ENCODE measurements around the gene FRS2. TPM values are rescaled to one million over a fixed set of nuclear protein-coding genes. Genes with fewer than 3 reads are reported as not detected.

The FRS2 gene
- total and polyA plus RNA-seq, 2 donors from 2014 or later, result 4.6 to 31.4 TPM

- Histone ChIP-seq H3K4me3 (ENCODE audit: low read length in 3 of 3) (peak overlapping the region; percentile 78 to 93 (median 90)), H3K27me3 (ENCODE audit: control insufficient read depth, insufficient read depth, low read length) (no peaks in the 10 kb centered on the region), H3K9ac (ENCODE audit: low read length in 3 of 3) (peak overlapping the region; percentile 8 to 87 (median 43)), H3K9me3 (ENCODE audit: control insufficient read depth in 2 of 3, insufficient read depth in 1 of 3, low read length in 3 of 3) (no peaks in the 10 kb centered on the region), H3K36me3 (ENCODE audit: control insufficient read depth in 2 of 3, insufficient read depth in 3 of 3, low read length in 3 of 3) (no peaks in the 10 kb centered on the region), H3K27ac (ENCODE audit: low read depth in 2 of 2, low read length in 2 of 2) (no peak overlapping the region), H3K4me1 (ENCODE audit: control insufficient read depth in 2 of 3, insufficient read depth in 2 of 3, low read depth in 1 of 3, low read length in 3 of 3) (peaks cover 0 to 15% (median 9%) of the 10 kb centered on the region in 3 donors)
- TF ChIP-seq CTCF (IDR thresholded peaks at IDR 0.05; ENCODE audit: borderline replicate concordance, extremely low read depth, insufficient read depth), result no peak
- intact Hi-C loops (cut with DNase I), result no loop called here
- FAIRE-seq (no peak), DNase-seq (no peak)
These were observed 367 bp upstream of the FRS2 start for GRCh38 chr12:69469854-69470188.

- TF ChIP-seq CTCF (IDR thresholded peaks at IDR 0.05; ENCODE audit: borderline replicate concordance, extremely low read depth, insufficient read depth), result no peak
- H3K4me1 ChIP-seq (ENCODE audit: control insufficient read depth in 2 of 3, insufficient read depth in 2 of 3, low read depth in 1 of 3, low read length in 3 of 3), result peaks cover 0 to 25% (median 13%) of the 10 kb centered on the region in 3 donors
- no peak for FAIRE-seq
These were observed 865 bp downstream of the FRS2 start for GRCh38 chr12:69471076-69471430.

GRCh38 chr12:69471667-69472385 lies 1.6 kb downstream of the FRS2 start:
- FAIRE-seq, result no peak
- Histone ChIP-seq H3K4me3 (ENCODE audit: low read length in 3 of 3) (peak overlapping the region; percentile 82 to 93 (median 90)), H3K9ac (ENCODE audit: low read length in 3 of 3) (peak overlapping the region in 2 of 3 donors; percentile 82 to 87), H3K27ac (ENCODE audit: low read depth in 2 of 2, low read length in 2 of 2) (no peak overlapping the region), H3K36me3 (ENCODE audit: control insufficient read depth in 2 of 3, insufficient read depth in 3 of 3, low read length in 3 of 3) (no peaks in the 10 kb centered on the region), H3K4me1 (ENCODE audit: control insufficient read depth in 2 of 3, insufficient read depth in 2 of 3, low read depth in 1 of 3, low read length in 3 of 3) (peaks cover 0 to 25% (median 13%) of the 10 kb centered on the region in 3 donors), H3K9me3 (ENCODE audit: control insufficient read depth in 2 of 3, insufficient read depth in 1 of 3, low read length in 3 of 3) (no peaks in the 10 kb centered on the region), H3K27me3 (ENCODE audit: control insufficient read depth, insufficient read depth, low read length) (no peaks in the 10 kb centered on the region)
- no peak for DNase-seq
- intact Hi-C loops (cut with DNase I), result no loop called here
- no peak for TF ChIP-seq CTCF (IDR thresholded peaks at IDR 0.05; ENCODE audit: borderline replicate concordance, extremely low read depth, insufficient read depth)

More at GRCh38 chr12:69471076-69471430, 865 bp downstream of the FRS2 start:
- intact Hi-C loops (cut with DNase I), result no loop called here
- H3K9ac ChIP-seq (ENCODE audit: low read length in 3 of 3), result peak overlapping the region; percentile 82 to 87 (median 83)
- H3K36me3 ChIP-seq (ENCODE audit: control insufficient read depth in 2 of 3, insufficient read depth in 3 of 3, low read length in 3 of 3), result no peaks in the 10 kb centered on the region
- no peak for DNase-seq
- peak overlapping the region in 1 of 2 donors; percentile 91 for H3K27ac ChIP-seq (ENCODE audit: low read depth in 2 of 2, low read length in 2 of 2)
- H3K4me3 ChIP-seq (ENCODE audit: low read length in 3 of 3), result peak overlapping the region; percentile 82 to 93 (median 90)
- H3K9me3 ChIP-seq (ENCODE audit: control insufficient read depth in 2 of 3, insufficient read depth in 1 of 3, low read length in 3 of 3), result no peaks in the 10 kb centered on the region
- no peaks in the 10 kb centered on the region for H3K27me3 ChIP-seq (ENCODE audit: control insufficient read depth, insufficient read depth, low read length)

All from kidney (tissue), 14 donors.